ENCODE data around the gene SEPTIN2.
A peak's percentile ranks its signal among the peaks of the same experiment; 100 is the strongest.
"Not testable (repeated sequence)": the region's sequence is repeated elsewhere in the genome, so short reads cannot be mapped to it uniquely, and the experiment has no call there.

Gene SEPTIN2

GRCh38 chr2:241373906-241374305 lies 58.2 kb downstream of the SEPTIN2 start:
- not testable (repeated sequence) for DNase-seq
- H3K36me3 Mint-ChIP-seq (ENCODE audit: insufficient read depth) = peaks cover 11% of the 10 kb centered on the region

GRCh38 chr2:241375300-241375699 lies 59.6 kb downstream of the SEPTIN2 start:
- Mint-ChIP-seq H3K27me3 (no peaks in the 10 kb centered on the region), H3K27ac (no peak overlapping the region), H3K4me3 (no peak overlapping the region), H3K36me3 (ENCODE audit: insufficient read depth) (peaks cover 11% of the 10 kb centered on the region), H3K9me3 (no peaks in the 10 kb centered on the region), H3K4me1 (ENCODE audit: low read depth in 2 of 2) (no peaks in the 10 kb centered on the region)
- no peak for DNase-seq
- ATAC-seq (replicated peaks) = no peak

More at GRCh38 chr2:241373906-241374305, 58.2 kb downstream of the SEPTIN2 start:
- not testable (repeated sequence) for ATAC-seq (replicated peaks); H3K9me3 Mint-ChIP-seq; H3K27ac Mint-ChIP-seq; H3K27me3 Mint-ChIP-seq; H3K4me3 Mint-ChIP-seq; H3K4me1 Mint-ChIP-seq (ENCODE audit: low read depth in 2 of 2)

- H3K9me3 Mint-ChIP-seq = no peaks in the 10 kb centered on the region
- ATAC-seq (replicated peaks) (no peak), DNase-seq (no peak)
- H3K27ac Mint-ChIP-seq = no peak overlapping the region
- peaks cover 12% of the 10 kb centered on the region for H3K36me3 Mint-ChIP-seq (ENCODE audit: insufficient read depth)
- H3K4me1 Mint-ChIP-seq (ENCODE audit: low read depth in 2 of 2) = no peaks in the 10 kb centered on the region
- H3K4me3 Mint-ChIP-seq = no peak overlapping the region
- H3K27me3 Mint-ChIP-seq = no peaks in the 10 kb centered on the region
These were observed 61.1 kb downstream of the SEPTIN2 start for GRCh38 chr2:241376808-241377207.

GRCh38 chr2:241378816-241379215 lies 63.1 kb downstream of the SEPTIN2 start:
- Mint-ChIP-seq H3K27ac (no peak overlapping the region), H3K9me3 (no peaks in the 10 kb centered on the region), H3K36me3 (ENCODE audit: insufficient read depth) (peaks cover 14% of the 10 kb centered on the region), H3K4me1 (ENCODE audit: low read depth in 2 of 2) (peaks cover 5 to 11% of the 10 kb centered on the region in 2 donors), H3K27me3 (no peaks in the 10 kb centered on the region), H3K4me3 (no peak overlapping the region)
- no peak for DNase-seq
- no peak for ATAC-seq (replicated peaks)

- H3K27me3 Mint-ChIP-seq = no peaks in the 10 kb centered on the region
- no peak overlapping the region for H3K4me3 Mint-ChIP-seq
- no peak overlapping the region for H3K27ac Mint-ChIP-seq
- H3K4me1 Mint-ChIP-seq (ENCODE audit: low read depth in 2 of 2) = peaks cover 5 to 11% of the 10 kb centered on the region in 2 donors
- no peaks in the 10 kb centered on the region for H3K9me3 Mint-ChIP-seq
- ATAC-seq (replicated peaks) (no peak), DNase-seq (no peak)
- peaks cover 14% of the 10 kb centered on the region for H3K36me3 Mint-ChIP-seq (ENCODE audit: insufficient read depth)
These were observed 64.1 kb downstream of the SEPTIN2 start for GRCh38 chr2:241379481-241380480.

GRCh38 chr2:241381872-241382271 lies 66.1 kb downstream of the SEPTIN2 start:
- Mint-ChIP-seq H3K27me3 (no peaks in the 10 kb centered on the region), H3K4me3 (no peak overlapping the region), H3K9me3 (no peaks in the 10 kb centered on the region), H3K4me1 (ENCODE audit: low read depth in 2 of 2) (peaks cover 5 to 11% of the 10 kb centered on the region in 2 donors), H3K36me3 (ENCODE audit: insufficient read depth) (peaks cover 6% of the 10 kb centered on the region), H3K27ac (no peak overlapping the region)
- DNase-seq (no peak), ATAC-seq (replicated peaks) (no peak)

- not testable (repeated sequence) for H3K27ac Mint-ChIP-seq; H3K27me3 Mint-ChIP-seq; H3K9me3 Mint-ChIP-seq; H3K36me3 Mint-ChIP-seq (ENCODE audit: insufficient read depth); H3K4me3 Mint-ChIP-seq; DNase-seq; ATAC-seq (replicated peaks)
- H3K4me1 Mint-ChIP-seq (ENCODE audit: low read depth in 2 of 2) = peaks cover 5 to 11% of the 10 kb centered on the region in 2 donors
These were observed 69.7 kb downstream of the SEPTIN2 start for GRCh38 chr2:241385450-241385849.

- H3K27me3 Mint-ChIP-seq = no peaks in the 10 kb centered on the region
- H3K4me3 Mint-ChIP-seq = no peak overlapping the region
- H3K27ac Mint-ChIP-seq = no peak overlapping the region
- ATAC-seq (replicated peaks) (no peak), DNase-seq (no peak)
- H3K36me3 Mint-ChIP-seq (ENCODE audit: insufficient read depth) = peaks cover 4% of the 10 kb centered on the region
- no peaks in the 10 kb centered on the region for H3K9me3 Mint-ChIP-seq
- peaks cover 5 to 11% of the 10 kb centered on the region in 2 donors for H3K4me1 Mint-ChIP-seq (ENCODE audit: low read depth in 2 of 2)
These were observed 70.8 kb downstream of the SEPTIN2 start for GRCh38 chr2:241386519-241386918.

- ATAC-seq (replicated peaks) (no peak), DNase-seq (no peak)
- no peaks in the 10 kb centered on the region for H3K36me3 Mint-ChIP-seq (ENCODE audit: insufficient read depth)
- H3K9me3 Mint-ChIP-seq = no peaks in the 10 kb centered on the region
- no peak overlapping the region for H3K4me3 Mint-ChIP-seq
- peak overlapping the region in 1 of 2 donors; percentile 54 for H3K27ac Mint-ChIP-seq
- H3K27me3 Mint-ChIP-seq = no peaks in the 10 kb centered on the region
- H3K4me1 Mint-ChIP-seq (ENCODE audit: low read depth in 2 of 2) = no peaks in the 10 kb centered on the region
These were observed 74.0 kb downstream of the SEPTIN2 start for GRCh38 chr2:241389697-241390096.

- H3K4me1 Mint-ChIP-seq (ENCODE audit: low read depth in 2 of 2) = no peaks in the 10 kb centered on the region
- H3K9me3 Mint-ChIP-seq = no peaks in the 10 kb centered on the region
- H3K36me3 Mint-ChIP-seq (ENCODE audit: insufficient read depth) = no peaks in the 10 kb centered on the region
- no peak for ATAC-seq (replicated peaks)
- no peak for DNase-seq
- peak overlapping the region in 1 of 2 donors; percentile 54 for H3K27ac Mint-ChIP-seq
- H3K27me3 Mint-ChIP-seq = no peaks in the 10 kb centered on the region
- H3K4me3 Mint-ChIP-seq = no peak overlapping the region
These were observed 74.8 kb downstream of the SEPTIN2 start for GRCh38 chr2:241390301-241391206.

GRCh38 chr2:241391892-241392665 lies 76.4 kb downstream of the SEPTIN2 start:
- Mint-ChIP-seq H3K27me3 (no peaks in the 10 kb centered on the region), H3K9me3 (no peaks in the 10 kb centered on the region), H3K36me3 (ENCODE audit: insufficient read depth) (no peaks in the 10 kb centered on the region), H3K27ac (no peak overlapping the region), H3K4me1 (ENCODE audit: low read depth in 2 of 2) (no peaks in the 10 kb centered on the region), H3K4me3 (no peak overlapping the region)
- ATAC-seq (replicated peaks) (no peak), DNase-seq (no peak)

- H3K27ac Mint-ChIP-seq; ATAC-seq (replicated peaks); H3K9me3 Mint-ChIP-seq; H3K27me3 Mint-ChIP-seq; H3K36me3 Mint-ChIP-seq (ENCODE audit: insufficient read depth); H3K4me1 Mint-ChIP-seq (ENCODE audit: low read depth in 2 of 2); H3K4me3 Mint-ChIP-seq; DNase-seq: not testable (repeated sequence)
These were observed 77.0 kb downstream of the SEPTIN2 start for GRCh38 chr2:241392753-241393152.

All from effector memory CD8-positive, alpha-beta T cell (primary cell).